Glomerular endothelial cell (primary cell): ENCODE results near the gene TEX14. TPM values are rescaled to one million over a fixed set of nuclear protein-coding genes. Genes with fewer than 3 reads are reported as not detected.

Source experiments
- DNase-seq: peaks from one replicate; pipeline ENCODE4 v3.0.0-alpha.2; 2011; ENCODE audit warnings: low read depth, low spot score; ENCODE audit errors: extremely low read depth
- total RNA-seq: library from RNA; depleted of rRNA; stranded (reverse); fragments of >200 nt; gene quantifications from 2 replicates; pipeline ENCODE4 v1.2.3, GENCODE V29; 2015

TEX14 gene
- total RNA-seq, 1 donor from 2014 or later: not detected

DNA sequence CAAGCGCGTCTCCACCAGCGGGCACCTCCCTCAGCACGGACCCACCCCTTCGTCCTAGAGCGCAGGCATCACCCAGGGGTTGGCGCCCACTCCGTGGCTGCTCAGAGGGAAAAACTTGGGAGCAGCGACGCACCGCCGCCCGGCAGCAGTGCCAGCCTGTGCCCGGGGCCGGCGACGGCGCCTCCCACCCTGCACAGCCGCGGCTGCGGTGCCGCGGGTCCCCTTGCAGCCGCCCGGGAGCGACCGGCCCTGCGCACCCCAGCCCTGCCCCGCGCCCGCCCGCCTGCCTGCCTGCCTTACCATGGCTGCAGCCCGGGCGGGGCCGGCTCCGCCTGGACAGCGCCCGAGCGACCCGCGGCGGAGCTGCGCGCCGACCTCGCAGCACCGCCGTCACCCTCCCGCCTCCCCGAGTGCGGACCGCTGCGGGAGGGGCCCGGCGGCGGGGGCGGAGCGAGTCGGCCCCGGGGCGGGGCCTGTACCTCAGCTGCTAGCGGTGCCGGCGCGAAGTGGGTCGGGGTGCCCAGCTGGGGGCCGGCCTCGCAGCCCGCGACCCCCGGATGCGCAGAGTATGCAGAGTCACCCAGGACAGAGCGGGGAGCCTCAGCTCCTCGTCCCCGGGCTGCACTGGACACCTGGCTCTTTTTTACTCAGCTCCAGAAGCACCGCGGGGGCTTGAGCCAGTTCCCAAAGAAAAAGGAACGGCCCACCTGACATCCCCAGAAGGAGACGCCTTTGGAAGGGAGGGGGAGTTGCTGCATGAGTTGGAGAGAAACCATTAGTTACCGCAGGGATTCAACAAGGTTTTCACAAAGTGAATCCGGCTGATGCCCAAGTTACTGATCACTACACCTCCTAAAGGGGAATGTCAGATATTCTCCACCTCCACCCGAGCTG is 159.9 kb downstream of the TEX14 start:
- DNase-seq: no peak

DNA sequence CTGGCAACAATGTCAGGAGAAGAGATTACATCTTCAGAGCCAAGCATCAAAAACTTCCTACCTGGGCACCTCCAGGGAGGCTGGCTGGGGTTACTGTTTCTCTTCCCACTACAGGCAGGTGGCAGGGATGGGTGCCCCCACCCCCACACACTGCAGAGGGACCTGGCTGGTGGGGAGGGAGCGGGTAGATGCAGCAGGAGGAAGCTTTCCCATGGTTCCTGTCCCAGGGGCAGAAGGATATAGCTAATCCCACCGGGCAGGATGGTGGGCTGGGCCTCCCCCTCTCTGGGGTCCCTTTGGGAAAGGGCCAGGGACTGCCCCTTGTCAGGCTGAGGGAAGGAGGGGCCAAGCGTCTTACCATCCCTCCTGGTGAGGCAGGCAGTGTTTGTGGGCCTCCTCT is 160.7 kb downstream of the TEX14 start:
- no peak for DNase-seq

DNA sequence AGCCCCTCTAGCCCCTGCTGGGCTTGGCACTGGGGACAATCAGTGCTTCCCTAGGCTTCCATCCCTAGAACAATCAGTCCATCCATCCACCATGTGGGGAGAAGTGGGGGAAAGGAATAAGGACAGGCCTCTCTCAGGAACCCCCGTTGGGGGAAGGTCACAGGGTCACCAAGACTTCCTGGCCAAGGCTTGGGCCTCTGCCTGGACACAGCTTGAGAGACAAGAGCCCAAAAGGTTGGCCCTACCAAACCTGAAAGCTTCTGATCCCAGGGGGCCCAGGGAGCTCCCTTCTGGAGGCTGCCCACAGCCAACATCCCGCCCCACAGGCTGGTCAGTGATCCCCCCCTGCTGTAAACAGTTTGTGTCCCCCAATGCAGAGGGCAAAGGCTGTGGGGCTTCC is 161.2 kb downstream of the TEX14 start:
- DNase-seq: no peak

GRCh38 chr17:58529275-58529674 is 162.6 kb downstream of the TEX14 start:
- no peak for DNase-seq

- DNase-seq: no peak
These were observed 163.4 kb downstream of the TEX14 start for GRCh38 chr17:58528443-58528842.

DNA sequence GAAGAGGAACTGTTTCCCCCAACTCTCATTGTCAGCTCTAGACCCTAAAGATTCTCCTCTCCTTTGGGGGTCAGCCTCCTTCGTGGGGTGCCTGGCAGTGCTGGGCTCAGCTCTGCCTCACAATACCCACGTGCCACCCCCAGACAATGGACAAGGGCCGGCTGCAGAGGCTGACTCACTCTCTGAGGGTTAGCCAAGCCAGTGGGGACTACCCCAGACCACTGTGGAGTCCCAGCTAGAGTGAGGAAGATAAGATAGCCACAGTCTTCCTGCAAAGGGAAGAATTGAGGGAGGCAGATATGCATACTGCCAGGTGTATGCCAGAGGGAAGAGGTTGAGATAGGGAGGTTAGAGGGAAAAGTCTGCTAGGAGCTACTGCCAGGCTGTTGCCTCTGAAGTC is 163.9 kb downstream of the TEX14 start:
- DNase-seq: no peak

DNA sequence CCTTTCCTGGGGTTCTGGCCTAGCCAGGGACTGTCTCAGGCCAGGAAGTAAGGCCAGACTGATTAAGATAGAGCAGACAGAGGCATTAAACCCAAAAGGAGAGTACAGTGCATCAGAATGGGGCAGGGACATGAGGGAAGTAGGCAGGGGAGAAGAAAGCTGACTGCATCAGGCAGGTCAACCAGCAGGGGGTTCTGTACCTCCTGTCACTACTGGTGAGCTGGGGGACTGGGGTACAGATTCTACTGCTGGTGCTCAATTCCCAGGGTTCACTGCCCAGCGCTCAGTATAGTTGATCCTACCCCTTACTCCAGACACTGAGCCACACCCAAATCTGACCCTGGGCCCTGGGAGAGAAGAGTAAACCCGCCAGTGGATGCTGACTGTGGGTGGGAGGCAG is 164.5 kb downstream of the TEX14 start:
- DNase-seq: no peak

- no peak for DNase-seq
These were observed 166.6 kb downstream of the TEX14 start for GRCh38 chr17:58525239-58525638.

DNA sequence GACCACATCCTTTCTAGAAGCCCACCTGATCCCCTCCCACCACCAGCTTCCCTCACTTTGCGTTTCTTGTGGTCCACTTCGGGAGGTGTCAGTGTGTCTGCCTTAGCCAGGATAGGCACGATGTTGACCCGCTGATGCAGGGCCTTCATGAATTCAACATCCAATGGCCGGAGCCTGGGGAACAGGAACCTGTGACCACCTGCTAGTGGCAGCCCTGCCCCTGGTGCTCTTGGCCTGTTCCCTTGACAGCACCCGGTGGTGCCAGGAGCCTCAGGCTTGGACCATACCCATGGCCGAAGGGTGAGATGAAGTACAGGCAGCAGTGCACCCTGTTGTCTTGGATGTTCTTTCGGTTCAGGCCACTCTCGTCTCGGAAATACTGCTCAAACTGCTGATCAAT is 170.2 kb downstream of the TEX14 start:
- DNase-seq: no peak

GRCh38 chr17:58520843-58521430 is 170.9 kb downstream of the TEX14 start:
- DNase-seq: no peak

GRCh38 chr17:58517928-58518609 is 173.8 kb downstream of the TEX14 start:
- peak; percentile 94 for DNase-seq

GRCh38 chr17:58517378-58517927 is 174.4 kb downstream of the TEX14 start:
- DNase-seq: no peak

- no peak for DNase-seq
These were observed 175.0 kb downstream of the TEX14 start for GRCh38 chr17:58516644-58517377.

DNA sequence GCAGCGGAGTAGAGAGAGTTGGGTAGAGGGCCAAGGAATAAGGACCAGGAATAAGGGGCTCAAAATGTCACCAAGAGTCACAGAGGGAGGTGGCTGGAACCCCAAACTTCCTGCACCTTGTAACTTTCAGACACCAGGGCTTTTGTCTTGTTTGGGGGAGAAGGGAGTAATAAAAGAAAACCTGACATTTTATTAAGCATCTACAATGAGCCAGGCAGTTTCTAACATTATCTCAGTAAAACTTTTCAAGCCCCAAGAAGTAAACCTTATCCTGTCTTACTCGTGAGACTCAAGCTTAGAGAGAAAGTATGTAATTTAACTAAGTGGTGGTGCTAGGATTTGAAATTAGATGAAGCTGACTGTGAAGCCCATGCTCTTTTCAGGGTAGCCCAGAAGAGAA is 176.6 kb downstream of the TEX14 start:
- DNase-seq: no peak

GRCh38 chr17:58514770-58515157 is 177.1 kb downstream of the TEX14 start:
- DNase-seq: no peak

DNA sequence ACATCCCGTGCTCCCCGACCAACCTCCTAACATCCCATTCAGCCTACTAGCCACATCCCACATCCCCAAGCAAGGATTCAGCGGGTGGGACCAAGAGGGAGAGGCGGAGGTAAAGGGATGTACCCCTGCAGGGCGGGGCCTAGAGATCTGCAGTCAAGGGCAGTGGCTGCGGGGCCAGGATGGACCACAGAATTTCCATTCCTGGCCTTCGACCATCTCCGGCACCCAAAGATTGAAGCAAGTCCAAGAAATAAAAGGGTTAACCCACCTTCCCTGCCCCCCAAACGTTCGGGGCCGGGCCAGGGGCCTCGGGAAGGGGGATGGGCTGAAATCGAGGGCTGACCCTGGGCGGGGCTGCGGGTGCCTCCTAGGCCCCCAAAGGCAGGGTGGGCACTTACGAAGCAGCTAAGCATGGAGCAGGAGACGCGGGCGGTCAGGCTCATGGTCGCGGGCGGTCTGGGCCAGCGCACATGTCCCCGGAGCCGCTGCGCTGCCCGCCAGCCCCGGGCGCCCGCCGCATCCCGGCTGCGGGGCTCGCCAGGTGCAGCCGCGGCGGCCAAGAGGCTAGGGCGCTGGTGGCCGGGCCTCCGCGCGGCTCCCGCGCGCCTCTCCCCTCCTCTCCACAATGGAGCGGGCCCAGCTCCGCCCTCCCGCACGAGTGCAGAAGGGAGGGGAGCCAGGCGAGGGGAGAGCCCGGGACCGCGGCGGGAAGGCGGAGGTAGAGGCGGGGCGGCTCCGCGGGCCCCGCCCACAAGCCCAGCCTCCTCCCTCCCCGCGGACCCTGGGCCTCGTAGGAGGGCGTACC is 177.7 kb downstream of the TEX14 start, which contains the start of gene MTMR4:
Gene MTMR4, minus strand, starts transcription at position 674 of the 805 bp plus-strand sequence. Its CDS starts 231 bp downstream, at position 443.
- no peak for DNase-seq

- no peak for DNase-seq
These were observed 178.4 kb downstream of the TEX14 start for GRCh38 chr17:58513267-58513964.

DNA sequence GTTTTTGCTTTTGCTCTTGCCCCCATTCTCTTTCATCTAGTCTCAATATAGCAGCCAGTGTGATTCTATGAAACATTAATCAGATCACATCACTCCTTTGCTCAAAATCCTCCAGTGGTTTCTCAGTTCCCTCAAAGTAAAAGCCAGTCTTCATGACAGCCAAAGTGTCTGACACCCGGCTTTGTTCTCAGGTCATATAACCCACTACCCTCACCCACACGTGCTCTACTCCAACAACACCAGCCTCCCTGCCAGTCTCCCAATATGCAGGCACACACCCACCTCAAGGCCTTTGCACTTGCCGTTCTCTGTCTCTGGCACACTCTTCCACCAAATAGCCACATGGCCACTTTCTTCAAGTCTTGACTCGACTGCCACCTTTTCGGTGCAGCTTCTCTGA is 181.8 kb downstream of the TEX14 start:
- DNase-seq: no peak

DNA sequence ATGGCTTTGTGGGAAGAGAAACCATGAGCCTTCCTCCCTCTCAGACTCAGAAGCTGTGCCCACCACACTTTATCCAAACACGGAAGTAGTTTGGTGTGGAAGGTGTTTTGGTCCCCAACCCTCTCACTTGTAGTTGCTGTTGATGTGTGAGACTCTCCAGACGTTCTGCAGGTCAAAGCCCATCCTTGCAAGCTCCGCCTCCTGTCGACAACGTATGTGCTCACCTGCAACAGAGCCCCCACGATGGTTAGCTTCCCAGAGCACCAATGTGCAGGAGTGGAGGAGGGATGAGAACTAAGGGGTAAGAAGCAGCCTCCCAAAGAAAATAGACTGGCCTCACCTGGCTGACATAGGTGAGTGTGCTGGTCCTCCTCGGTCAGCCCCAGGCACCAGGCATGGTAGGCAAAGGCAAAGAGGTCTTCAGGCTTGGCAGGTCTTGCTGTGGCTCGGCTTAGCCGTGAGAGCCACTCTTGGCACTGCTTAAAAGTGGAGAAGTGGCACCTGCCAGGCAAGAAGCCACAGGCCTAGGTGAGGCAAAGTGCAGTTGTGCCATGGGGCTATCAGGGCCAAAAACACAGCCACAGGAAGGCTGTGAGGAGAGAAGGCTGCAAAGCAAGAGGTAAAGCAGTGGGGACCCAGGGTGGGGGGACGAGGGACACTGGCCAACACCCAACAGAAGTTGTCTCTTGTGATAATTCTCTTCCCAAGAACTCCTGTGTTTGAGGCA is 183.3 kb downstream of the TEX14 start:
- DNase-seq: no peak
